Heart left ventricle (tissue), 13 donors: Measurements from ENCODE around the gene ATP2B2.

ENCODE experiments used
- POLR2A ChIP-seq, 2 donors: fragments of 450-650 bp; IDR thresholded peaks; one replicate each; pipeline ENCODE4 v1.6.1; 2017; ENCODE audit warnings: antibody characterized with exemption in 2 of 2, mild to moderate bottlenecking in 2 of 2, moderate library complexity in 2 of 2
- TF ChIP-seq, protein P1 (sequence below), 12 donors: fragments of 200-600 bp; sonication (generic) in 4 of 12; IDR thresholded peaks; one replicate each; pipeline versions ENCODE4 v1.5.0 to v1.8.0; 2018 to 2022; ENCODE audit warnings: antibody characterized with exemption in 12 of 12, mild to moderate bottlenecking in 5 of 12
- donor health status: ischemic (EF 13 %, LVEDD 7.1; RV severe dilation, severe dysfunction).
- donor health status: DM: no; HTN: yes; CAD: no.
- donor health status: DM: no; HTN: no; CAD: no.
- donor health status: ischemic (EF 25% LVEDD 6.9; RV normal size, moderate dysfunction).
- donor health status: ischemic (EF 25% LVEDD 5.7; RV mildly dilated, moderate dysfunction).
- donor health status: ischemic (EF 35%, LVEDD 5.7; RV mildly dilated, moderate dysfunction).
- donor health status: nonischemic (EF 11% LVEDD 7.7; RV severe dilation, severe dysfunction).
- donor health status: DM: yes; HTN: yes; CAD: no.
- donor health status: PGD.
- donor health status: ischemic (EF 29% LVEDD 5.4; RV normal size, mild dysfunction).
- donor health status: nonischemic (EF 23%, LVEDD 6.1; RV moderate dilation, normal function).

DNA sequence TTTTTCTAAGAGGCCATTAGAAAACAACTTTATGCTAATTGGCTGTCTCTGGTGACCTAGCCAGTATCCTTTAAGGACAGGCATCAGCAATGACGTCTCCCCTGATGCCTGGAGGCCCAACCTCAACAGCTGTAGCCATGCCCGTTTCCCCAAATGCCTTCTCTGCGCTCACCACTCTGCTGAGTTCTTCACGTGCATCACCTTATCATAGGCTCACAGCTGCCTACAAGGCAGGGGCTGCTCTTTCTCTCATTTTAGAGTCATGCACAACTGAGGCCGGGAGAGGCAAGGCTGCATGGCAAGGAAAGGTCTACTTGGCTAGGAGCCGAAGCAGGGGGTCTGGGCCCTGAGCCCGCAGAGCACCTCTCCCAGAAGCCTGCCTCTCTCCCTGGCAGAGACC is 140.6 kb downstream of the ATP2B2 start:
- TF ChIP-seq, protein P1, sequence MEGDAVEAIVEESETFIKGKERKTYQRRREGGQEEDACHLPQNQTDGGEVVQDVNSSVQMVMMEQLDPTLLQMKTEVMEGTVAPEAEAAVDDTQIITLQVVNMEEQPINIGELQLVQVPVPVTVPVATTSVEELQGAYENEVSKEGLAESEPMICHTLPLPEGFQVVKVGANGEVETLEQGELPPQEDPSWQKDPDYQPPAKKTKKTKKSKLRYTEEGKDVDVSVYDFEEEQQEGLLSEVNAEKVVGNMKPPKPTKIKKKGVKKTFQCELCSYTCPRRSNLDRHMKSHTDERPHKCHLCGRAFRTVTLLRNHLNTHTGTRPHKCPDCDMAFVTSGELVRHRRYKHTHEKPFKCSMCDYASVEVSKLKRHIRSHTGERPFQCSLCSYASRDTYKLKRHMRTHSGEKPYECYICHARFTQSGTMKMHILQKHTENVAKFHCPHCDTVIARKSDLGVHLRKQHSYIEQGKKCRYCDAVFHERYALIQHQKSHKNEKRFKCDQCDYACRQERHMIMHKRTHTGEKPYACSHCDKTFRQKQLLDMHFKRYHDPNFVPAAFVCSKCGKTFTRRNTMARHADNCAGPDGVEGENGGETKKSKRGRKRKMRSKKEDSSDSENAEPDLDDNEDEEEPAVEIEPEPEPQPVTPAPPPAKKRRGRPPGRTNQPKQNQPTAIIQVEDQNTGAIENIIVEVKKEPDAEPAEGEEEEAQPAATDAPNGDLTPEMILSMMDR (IDR thresholded peaks at IDR 0.05) = no peak
- no peak for TF ChIP-seq POLR2A (IDR thresholded peaks at IDR 0.05)
